Mammary epithelial cell (primary cell): ENCODE measurements around the gene UQCRH.

Experiments
- EZH2 ChIP-seq: IDR thresholded peaks from 2 replicates; pipeline ENCODE4 v1.6.1; 2012; ENCODE audit warnings: low read length, inconsistent platforms, borderline replicate concordance
- TF ChIP-seq, protein P1 (sequence below), 2 donors: IDR thresholded peaks in 1 of 2; conservative IDR thresholded peaks in 1 of 2; 2 replicates each; pipeline ENCODE4 v1.5.1; 2011 to 2012; ENCODE audit warnings: inconsistent platforms in 2 of 2, low read length in 2 of 2, mild to moderate bottlenecking in 2 of 2, control low read depth in 1 of 2, low read depth in 1 of 2; ENCODE audit not compliant: insufficient read depth in 1 of 2; ENCODE audit errors: extremely low read depth in 1 of 2

GRCh38 chr1:46277658-46278373 lies 25.7 kb upstream of the UQCRH start:
- TF ChIP-seq, protein P1, sequence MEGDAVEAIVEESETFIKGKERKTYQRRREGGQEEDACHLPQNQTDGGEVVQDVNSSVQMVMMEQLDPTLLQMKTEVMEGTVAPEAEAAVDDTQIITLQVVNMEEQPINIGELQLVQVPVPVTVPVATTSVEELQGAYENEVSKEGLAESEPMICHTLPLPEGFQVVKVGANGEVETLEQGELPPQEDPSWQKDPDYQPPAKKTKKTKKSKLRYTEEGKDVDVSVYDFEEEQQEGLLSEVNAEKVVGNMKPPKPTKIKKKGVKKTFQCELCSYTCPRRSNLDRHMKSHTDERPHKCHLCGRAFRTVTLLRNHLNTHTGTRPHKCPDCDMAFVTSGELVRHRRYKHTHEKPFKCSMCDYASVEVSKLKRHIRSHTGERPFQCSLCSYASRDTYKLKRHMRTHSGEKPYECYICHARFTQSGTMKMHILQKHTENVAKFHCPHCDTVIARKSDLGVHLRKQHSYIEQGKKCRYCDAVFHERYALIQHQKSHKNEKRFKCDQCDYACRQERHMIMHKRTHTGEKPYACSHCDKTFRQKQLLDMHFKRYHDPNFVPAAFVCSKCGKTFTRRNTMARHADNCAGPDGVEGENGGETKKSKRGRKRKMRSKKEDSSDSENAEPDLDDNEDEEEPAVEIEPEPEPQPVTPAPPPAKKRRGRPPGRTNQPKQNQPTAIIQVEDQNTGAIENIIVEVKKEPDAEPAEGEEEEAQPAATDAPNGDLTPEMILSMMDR (conservative IDR thresholded peaks at IDR 0.05 in 1 of 2, IDR thresholded peaks at IDR 0.05 in 1 of 2; ENCODE audit: extremely low read depth in 1 of 2, insufficient read depth in 1 of 2, low read depth in 1 of 2, low read length in 2 of 2) = no peak
- TF ChIP-seq EZH2 = no peak
